K562 (cell line): Measurements from ENCODE around the gene TMOD3. TPM values are rescaled to one million over a fixed set of nuclear protein-coding genes. Genes with fewer than 3 reads are reported as not detected.

Experiments used
- ATAC-seq: fragments of 200-7000 bp; cut with Tn5 transposase; 3 replicates; pipeline ENCODE4 v1.9.1; 2020; ENCODE audit warnings: moderate library complexity
- BruUV-seq: library from RNA; stranded (reverse); fragments of 400-500 nt; replicated peaks from 2 replicates; lab custom pipeline; 2021; lab: Mats Ljungman, UMichigan
- CTCF ChIA-PET: fragments of 300-600 bp; formaldehyde crosslinking; extraction: SDS; loops from one replicate; lab custom pipeline; 2021; ENCODE audit warnings: low intra/inter-chr PET ratio; lab: Yijun Ruan, JAX
- POLR2A ChIA-PET: fragments of 300-600, 350-650 bp; sonication (Branson Sonifier 250); formaldehyde crosslinking; extraction: SDS; loops from one replicate; lab custom pipeline; 2021; ENCODE audit warnings: antibody characterized with exemption, inconsistent platforms; lab: Yijun Ruan, JAX
- DNase-seq, 4 experiments: peaks; one replicate each; pipeline versions ENCODE4 v3.0.0 to v3.0.0-alpha.2; 2011 to 2018; ENCODE audit warnings: low spot score in 3 of 4, mixed read lengths in 3 of 4; ENCODE audit errors: extremely low read depth in 1 of 4
- FAIRE-seq: peaks from 2 replicates; lab custom pipeline; 2011; peaks lifted over from hg19 to GRCh38; lab: Jason Lieb, UNC
- H2AFZ ChIP-seq: 2 replicates; pipeline ENCODE4 v1.6.0; 2011; ENCODE audit warnings: low read depth, low read length, control low read depth, inconsistent platforms
- H3K27ac ChIP-seq: fragments of 200-600 bp; 3 replicates; pipeline ENCODE4 v1.8.0; 2011; ENCODE audit warnings: low read depth, mild to moderate bottlenecking, control low read depth, inconsistent platforms, low read length, moderate library complexity, mixed read lengths; ENCODE audit errors: extremely low read depth
- H3K27me3 ChIP-seq, 2 experiments: fragments of 300-600 bp in 1 of 2; 2 replicates in 1 of 2; 3 replicates in 1 of 2; pipeline versions ENCODE4 v1.6.0 to v1.8.0; 2011; ENCODE audit warnings: inconsistent platforms in 2 of 2, low read length in 2 of 2, mild to moderate bottlenecking in 1 of 2, mixed read lengths in 1 of 2, moderate library complexity in 1 of 2; ENCODE audit not compliant: control insufficient read depth in 2 of 2, insufficient read depth in 2 of 2
- H3K36me3 ChIP-seq: fragments of 300-600 bp; 3 replicates; pipeline ENCODE4 v1.8.0; 2011; ENCODE audit warnings: mild to moderate bottlenecking, low read length, inconsistent platforms; ENCODE audit not compliant: control insufficient read depth, insufficient read depth
- H3K4me1 ChIP-seq, 2 experiments: fragments of 200-600 bp in 1 of 2; replicated peaks in 1 of 2; 2 replicates in 1 of 2; 3 replicates in 1 of 2; pipeline versions ENCODE4 v1.5.1 to v1.8.0; 2011; ENCODE audit warnings: inconsistent platforms in 2 of 2, low read length in 2 of 2, mild to moderate bottlenecking in 1 of 2, mixed read lengths in 1 of 2, moderate library complexity in 1 of 2; ENCODE audit not compliant: control insufficient read depth in 2 of 2, insufficient read depth in 2 of 2
- H3K4me2 ChIP-seq: 2 replicates; pipeline ENCODE4 v1.6.1; 2011; ENCODE audit warnings: low read length, control low read depth, inconsistent platforms, mixed read lengths; ENCODE audit not compliant: insufficient read depth
- H3K4me3 ChIP-seq: fragments of 200-600 bp; sonication (generic), shearing (Covaris generic); 2 replicates; pipeline ENCODE4 v1.5.1; 2016; ENCODE audit warnings: control low read depth, inconsistent platforms
- H3K79me2 ChIP-seq: fragments of 200-600 bp; 3 replicates; pipeline ENCODE4 v1.8.0; 2011; ENCODE audit warnings: low read length, inconsistent platforms; ENCODE audit not compliant: control insufficient read depth, insufficient read depth
- H3K9ac ChIP-seq, 2 experiments: 2 replicates each; pipeline versions ENCODE4 v1.6.0 to v1.6.1; 2011; ENCODE audit warnings: low read depth in 2 of 2, low read length in 2 of 2, control low read depth in 1 of 2, inconsistent platforms in 1 of 2, mild to moderate bottlenecking in 1 of 2, mixed read lengths in 1 of 2; ENCODE audit not compliant: insufficient read depth in 1 of 2
- H3K9me1 ChIP-seq: one replicate; pipeline ENCODE4 v1.6.0; 2011; ENCODE audit warnings: inconsistent platforms, mild to moderate bottlenecking, low read length, moderate library complexity; ENCODE audit not compliant: control insufficient read depth, insufficient read depth
- H3K9me3 ChIP-seq: replicated peaks from 2 replicates; pipeline ENCODE4 v1.5.1; 2011; ENCODE audit warnings: low read depth, low read length, inconsistent platforms; ENCODE audit not compliant: control insufficient read depth, insufficient read depth
- H4K20me1 ChIP-seq: replicated peaks from 2 replicates; pipeline ENCODE4 v1.6.1; 2011; ENCODE audit warnings: low read length, inconsistent platforms, mixed read lengths; ENCODE audit not compliant: control insufficient read depth, insufficient read depth
- KLF10 ChIP-seq: fragments of 250-450 bp; sonication (Bioruptor Pico); IDR thresholded peaks from 2 replicates; pipeline ENCODE4 v1.6.1; 2021; ENCODE audit warnings: matching md5 sums
- RB1 ChIP-seq: fragments of 450-650 bp; IDR thresholded peaks from 2 replicates; pipeline ENCODE4 v1.6.1; 2017; ENCODE audit warnings: low read depth, mild to moderate bottlenecking
- SRSF1 ChIP-seq: fragments of 200-400 bp; formaldehyde crosslinking; IDR thresholded peaks from 2 replicates; pipeline ENCODE4 v1.6.1; 2017; ENCODE audit warnings: mild to moderate bottlenecking, low read depth, low read length, moderate library complexity
- TCF7L2 ChIP-seq: fragments of 150-350 bp; IDR thresholded peaks from 2 replicates; pipeline ENCODE4 v1.6.1; 2016; ENCODE audit warnings: low read depth, mild to moderate bottlenecking, low read length, moderate library complexity
- WGBS: fragments of 100-300 bp; shearing (Covaris generic); methylation state at CpG from one replicate; pipeline ENCODE4 v1.1.6; 2016; ENCODE audit warnings: low coverage, mixed read lengths; ENCODE audit not compliant: insufficient coverage; ENCODE audit errors: missing lambda C conversion rate; 5-methylcytosine and 5-hydroxymethylcytosine counted together
- in situ Hi-C: fragments of 300-500 bp; cut with MboI; formaldehyde crosslinking; loops from 4 replicates; pipeline ENCODE4 v1.15.0; 2018; ENCODE audit warnings: inconsistent platforms, mixed read lengths
- intact Hi-C: fragments of 100-400 bp; cut with micrococcal nuclease; formaldehyde crosslinking; loops from 2 replicates; pipeline ENCODE4 v1.14.2; 2022
- polyA plus RNA-seq, 8 experiments: library from polyadenylated mRNA; depleted of rRNA in 4 of 8; stranded (reverse) in 5 of 8; unstranded in 3 of 8; fragments of >200 nt; fragmentation: Nextera tagmentation in 2 of 8; fragmentation: Illumina TruSeq in 1 of 8; extraction: Ambion mirVana in 2 of 8; extraction: Trizol in 1 of 8; gene quantifications; 2 replicates each; pipeline versions ENCODE4 v1.2.1 to v1.2.3, GENCODE V29; 2011 to 2014; ENCODE audit warnings: inconsistent platforms in 1 of 8, missing spikeins in 1 of 8
- total RNA-seq, 7 experiments: library from RNA; depleted of rRNA in 6 of 7; stranded (reverse); fragments of >200 nt in 6 of 7; fragmentation: Illumina TruSeq in 2 of 7; extraction: Trizol in 2 of 7; gene quantifications; 2 replicates each; pipeline versions ENCODE4 v1.2.1 to v1.2.3, GENCODE V29; 2011 to 2021; ENCODE audit warnings: low replicate concordance in 1 of 7
- TF ChIP-seq, protein P1 (sequence below): fragments of 450-650 bp; IDR thresholded peaks from 2 replicates; pipeline ENCODE4 v1.6.1; 2016; ENCODE audit warnings: borderline replicate concordance

The TMOD3 gene
- total and polyA plus RNA-seq, 9 of the 15 experiments (the other 6 are each of a cell fraction or from before 2014, with no cell fraction given): 6.8 to 45.0 (median 30.9) TPM

DNA sequence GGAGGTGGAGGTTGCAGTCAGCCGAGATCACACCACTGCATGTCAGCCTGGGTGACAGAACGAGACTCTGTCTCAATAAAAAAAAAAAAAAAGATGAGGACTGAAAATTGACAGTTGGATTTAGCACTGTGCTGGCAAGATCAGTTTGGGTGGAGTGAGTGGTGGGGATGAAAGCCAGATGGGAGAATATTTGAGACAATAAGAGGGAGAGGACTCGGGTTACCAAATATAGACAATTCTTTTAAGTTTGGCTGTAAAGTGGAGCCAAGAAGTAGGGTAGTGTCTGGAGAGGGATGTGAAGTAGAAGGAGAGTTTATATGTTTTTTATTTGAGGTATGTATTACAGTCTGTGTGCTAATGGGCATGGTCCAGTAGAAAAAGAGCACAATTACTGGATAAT is 20.4 kb downstream of the TMOD3 start:
- Histone ChIP-seq H2AFZ (no peak overlapping the region), H3K9ac (no peak overlapping the region), H3K27me3 (no peaks in the 10 kb centered on the region), H4K20me1 (peaks cover 16% of the 10 kb centered on the region), H3K4me1 (peaks cover 4 to 30% of the 10 kb centered on the region in 2 experiments; a peak in 4 of 5 replicates), H3K27ac (no peak overlapping the region), H3K9me3 (no peaks in the 10 kb centered on the region), H3K79me2 (peaks cover 87% of the 10 kb centered on the region), H3K36me3 (no peaks in the 10 kb centered on the region), H3K4me2 (no peak overlapping the region), H3K4me3 (no peak overlapping the region), H3K9me1 (no peaks in the 10 kb centered on the region)
- WGBS: 70% methylated on average over 3 of the region's 3 CpGs
- ChIA-PET CTCF (no interaction called here), POLR2A (interaction anchor here (0.7 to 1.0 kb wide), 2 partner anchors 11 to 25 kb away, joined by 3 to 5 read pairs; no protein-coding TSS in a partner anchor)
- no TSS peak for BruUV-seq
- in situ Hi-C loops (no loop called here), intact Hi-C loops (no loop called here)
- FAIRE-seq (no peak), DNase-seq (no peak), ATAC-seq (no peak)
- TF ChIP-seq RB1 (no peak), SRSF1 (no peak), KLF10 (CRISPR knock-in tag) (no peak), TCF7L2 (no peak)
- TF ChIP-seq, protein P1, sequence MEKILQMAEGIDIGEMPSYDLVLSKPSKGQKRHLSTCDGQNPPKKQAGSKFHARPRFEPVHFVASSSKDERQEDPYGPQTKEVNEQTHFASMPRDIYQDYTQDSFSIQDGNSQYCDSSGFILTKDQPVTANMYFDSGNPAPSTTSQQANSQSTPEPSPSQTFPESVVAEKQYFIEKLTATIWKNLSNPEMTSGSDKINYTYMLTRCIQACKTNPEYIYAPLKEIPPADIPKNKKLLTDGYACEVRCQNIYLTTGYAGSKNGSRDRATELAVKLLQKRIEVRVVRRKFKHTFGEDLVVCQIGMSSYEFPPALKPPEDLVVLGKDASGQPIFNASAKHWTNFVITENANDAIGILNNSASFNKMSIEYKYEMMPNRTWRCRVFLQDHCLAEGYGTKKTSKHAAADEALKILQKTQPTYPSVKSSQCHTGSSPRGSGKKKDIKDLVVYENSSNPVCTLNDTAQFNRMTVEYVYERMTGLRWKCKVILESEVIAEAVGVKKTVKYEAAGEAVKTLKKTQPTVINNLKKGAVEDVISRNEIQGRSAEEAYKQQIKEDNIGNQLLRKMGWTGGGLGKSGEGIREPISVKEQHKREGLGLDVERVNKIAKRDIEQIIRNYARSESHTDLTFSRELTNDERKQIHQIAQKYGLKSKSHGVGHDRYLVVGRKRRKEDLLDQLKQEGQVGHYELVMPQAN: no peak
